Ramos (cell line): ENCODE data around the gene MCTP2.

Experiments
- in situ Hi-C: fragments of 300-500 bp; cut with MboI; formaldehyde crosslinking; loops from one replicate; pipeline ENCODE4 v1.14.3; 2022; ENCODE audit warnings: low sequenced_read_pairs; ENCODE audit not compliant: unreplicated experiment

The MCTP2 gene

DNA sequence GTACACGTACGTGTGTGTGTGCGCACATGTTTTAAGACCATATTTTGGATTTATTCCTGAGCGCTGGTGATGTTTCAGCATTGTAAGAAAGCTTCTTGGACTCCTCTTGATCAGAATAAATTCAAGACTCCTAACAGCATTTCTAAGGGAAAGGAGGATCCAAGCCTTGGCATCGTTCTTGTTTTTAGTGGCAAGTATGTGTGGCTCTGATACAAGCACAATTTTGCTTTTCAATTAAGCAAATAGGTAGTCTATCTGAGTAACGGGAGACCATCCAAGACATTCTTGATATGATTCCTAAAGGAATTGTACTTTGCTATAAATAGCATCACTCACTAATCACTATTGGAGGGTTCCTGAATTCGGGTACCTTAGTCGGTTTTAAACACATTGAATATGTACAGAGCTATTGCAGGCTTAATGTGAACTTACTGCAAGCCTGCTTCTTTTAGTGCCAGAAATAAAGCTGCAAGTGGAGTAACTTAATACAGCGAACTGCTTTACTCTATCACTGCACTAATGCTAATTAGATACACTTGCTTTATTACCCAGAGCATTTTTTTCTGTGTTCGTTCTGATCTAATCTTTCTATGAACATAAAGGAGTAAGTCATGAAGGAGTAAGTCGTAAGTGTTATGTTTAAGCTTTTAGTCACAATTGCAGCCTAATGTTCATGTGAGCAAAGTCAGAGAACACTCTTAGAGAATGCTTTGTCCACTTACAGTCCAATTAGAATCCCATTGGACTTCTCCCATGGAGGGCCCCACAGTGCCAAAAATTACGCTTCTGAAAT is 186.3 kb downstream of the MCTP2 start:
- in situ Hi-C loops = no loop called here

GRCh38 chr15:94421706-94422105 is 190.3 kb downstream of the MCTP2 start:
- in situ Hi-C loops = no loop called here

DNA sequence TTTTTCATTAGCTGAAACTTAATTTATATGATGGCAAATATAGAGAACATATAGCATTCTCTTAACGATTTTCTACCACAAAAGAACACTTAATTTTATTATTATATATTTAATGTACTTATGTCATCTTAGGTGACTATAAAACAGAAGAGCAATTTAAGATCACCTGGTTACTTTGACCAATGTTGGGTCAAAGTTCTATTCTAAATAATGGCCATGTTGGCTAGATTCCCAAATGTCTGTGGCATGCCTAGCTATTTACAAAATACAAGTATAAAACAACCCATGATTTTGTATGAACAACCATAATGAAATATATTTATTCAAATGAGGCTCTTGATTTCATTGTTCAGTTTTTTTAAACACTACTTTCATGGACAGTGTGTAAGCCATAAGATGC is 200.9 kb downstream of the MCTP2 start:
- in situ Hi-C loops = no loop called here

DNA sequence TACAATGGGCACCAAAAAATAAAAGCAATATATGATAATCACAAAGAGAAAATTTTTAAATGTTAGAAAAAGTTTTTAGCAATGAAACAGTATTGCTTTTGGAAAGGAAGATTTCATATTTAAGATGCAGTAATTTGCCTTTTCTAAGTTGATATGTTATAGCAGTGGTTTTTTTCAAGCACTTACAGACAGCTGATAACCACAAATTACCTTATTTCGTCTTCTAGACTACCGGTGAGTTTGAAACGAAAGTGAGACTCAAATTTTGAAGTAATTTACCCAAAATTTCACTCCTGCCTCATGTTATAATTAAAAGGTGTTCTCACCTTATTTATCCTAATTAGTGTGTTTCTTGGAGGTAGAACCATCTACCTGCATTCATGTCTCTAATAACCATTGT is 207.8 kb downstream of the MCTP2 start:
- in situ Hi-C loops = no loop called here

DNA sequence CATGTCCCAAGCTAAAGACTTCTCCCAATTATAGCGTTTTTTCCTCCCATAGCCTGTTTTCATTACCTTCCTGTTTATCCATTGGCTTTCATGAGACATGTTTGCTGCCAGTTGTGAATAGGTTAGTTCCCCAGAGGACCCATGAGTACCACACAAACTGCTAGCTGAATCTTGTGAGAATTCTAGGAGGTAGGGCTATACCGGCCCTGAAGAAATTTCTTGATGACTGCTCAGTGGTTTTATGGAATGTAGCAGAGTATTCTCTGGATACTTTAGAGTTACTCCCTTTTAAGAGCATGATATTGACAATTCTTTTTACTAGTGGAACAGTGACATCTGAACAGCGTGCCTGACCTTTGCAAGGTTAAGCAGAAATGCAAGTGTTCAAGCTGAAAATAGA is 210.4 kb downstream of the MCTP2 start:
- in situ Hi-C loops = no loop called here

DNA sequence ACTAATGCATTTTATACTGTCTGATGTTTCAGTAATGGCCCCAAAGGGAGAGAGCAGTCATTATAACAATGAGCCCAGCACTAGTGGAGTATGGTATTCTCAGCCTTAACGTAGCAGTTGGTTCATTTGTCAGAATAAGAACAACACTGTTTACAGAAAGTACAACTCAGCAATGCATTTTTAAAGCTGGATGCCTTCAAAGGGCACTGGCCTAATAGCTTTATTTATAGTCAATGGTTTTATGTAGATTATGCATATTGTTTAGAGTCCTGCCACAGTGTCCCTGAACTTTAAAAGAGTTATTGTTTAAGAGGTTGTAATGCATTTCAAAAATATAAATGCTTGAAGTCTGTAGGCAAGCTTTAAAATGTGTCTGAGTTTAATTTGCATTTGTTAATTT is 211.1 kb downstream of the MCTP2 start:
- in situ Hi-C loops = no loop called here

DNA sequence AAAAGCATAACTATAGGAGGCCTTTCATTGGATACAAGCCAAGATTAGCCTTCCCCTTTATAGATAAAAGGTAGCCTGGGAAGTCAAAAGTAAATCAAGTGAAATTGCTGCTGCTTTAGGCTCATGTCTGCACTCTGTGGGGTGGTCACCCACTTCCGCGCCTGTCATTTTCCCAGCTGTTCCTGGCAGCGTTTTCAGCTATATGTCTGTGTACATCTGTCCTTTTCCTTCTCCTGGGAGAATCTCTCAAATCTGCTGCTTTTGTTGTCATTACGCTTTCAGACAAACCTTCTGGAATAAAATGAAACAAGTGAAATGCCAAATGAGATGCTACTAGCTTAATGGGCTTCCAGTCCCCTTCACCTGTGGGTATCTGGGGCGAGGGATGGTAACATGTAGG is 211.8 kb downstream of the MCTP2 start:
- in situ Hi-C loops = no loop called here

DNA sequence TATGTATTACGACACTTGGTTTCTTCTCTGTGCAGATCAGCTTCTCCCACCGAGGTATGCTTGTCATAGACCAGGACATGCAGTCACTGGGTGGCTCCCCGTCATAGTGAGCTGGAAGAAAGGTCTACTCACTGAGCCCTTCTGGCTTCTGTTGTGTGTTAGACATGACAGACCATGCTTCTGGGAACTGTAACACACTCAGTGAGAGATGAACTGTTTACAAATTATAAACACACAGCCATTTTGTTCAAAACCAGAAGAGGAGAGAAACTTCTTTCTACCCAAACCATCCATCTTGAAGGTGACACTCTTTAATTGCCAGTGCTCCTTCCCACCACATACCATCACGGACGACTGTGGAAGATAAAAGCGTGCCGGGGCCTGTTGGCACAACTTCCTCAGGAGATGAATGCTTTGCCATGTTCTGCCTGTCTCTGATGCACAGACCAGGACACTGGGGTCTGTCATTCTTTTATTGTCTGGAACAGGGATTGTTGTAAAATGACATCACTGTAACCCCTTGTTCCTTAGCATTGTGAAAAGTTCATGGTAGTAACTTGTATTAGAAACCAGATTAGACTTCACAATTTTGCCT is 214.3 kb downstream of the MCTP2 start:
- in situ Hi-C loops = no loop called here

GRCh38 chr15:94446441-94446840 is 215.1 kb downstream of the MCTP2 start:
- in situ Hi-C loops = no loop called here

DNA sequence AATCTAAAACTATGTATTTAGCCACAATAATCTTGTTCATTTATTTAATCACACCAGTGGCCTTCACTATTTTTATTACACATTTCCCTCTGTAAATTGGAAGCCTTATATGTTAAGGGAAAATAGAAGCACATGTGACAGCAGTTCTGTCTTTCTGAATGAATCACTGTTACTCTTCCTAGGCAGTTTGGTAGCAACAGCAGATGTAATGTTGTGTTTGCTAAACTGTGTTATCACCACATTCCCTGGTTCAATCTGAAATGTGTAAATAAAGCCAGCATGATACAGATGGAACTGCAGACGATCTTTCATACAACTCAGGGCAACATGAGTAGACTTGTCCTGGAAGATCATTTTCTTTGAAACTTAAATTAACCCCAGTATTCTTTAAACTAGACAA is 220.1 kb downstream of the MCTP2 start:
- in situ Hi-C loops = no loop called here

DNA sequence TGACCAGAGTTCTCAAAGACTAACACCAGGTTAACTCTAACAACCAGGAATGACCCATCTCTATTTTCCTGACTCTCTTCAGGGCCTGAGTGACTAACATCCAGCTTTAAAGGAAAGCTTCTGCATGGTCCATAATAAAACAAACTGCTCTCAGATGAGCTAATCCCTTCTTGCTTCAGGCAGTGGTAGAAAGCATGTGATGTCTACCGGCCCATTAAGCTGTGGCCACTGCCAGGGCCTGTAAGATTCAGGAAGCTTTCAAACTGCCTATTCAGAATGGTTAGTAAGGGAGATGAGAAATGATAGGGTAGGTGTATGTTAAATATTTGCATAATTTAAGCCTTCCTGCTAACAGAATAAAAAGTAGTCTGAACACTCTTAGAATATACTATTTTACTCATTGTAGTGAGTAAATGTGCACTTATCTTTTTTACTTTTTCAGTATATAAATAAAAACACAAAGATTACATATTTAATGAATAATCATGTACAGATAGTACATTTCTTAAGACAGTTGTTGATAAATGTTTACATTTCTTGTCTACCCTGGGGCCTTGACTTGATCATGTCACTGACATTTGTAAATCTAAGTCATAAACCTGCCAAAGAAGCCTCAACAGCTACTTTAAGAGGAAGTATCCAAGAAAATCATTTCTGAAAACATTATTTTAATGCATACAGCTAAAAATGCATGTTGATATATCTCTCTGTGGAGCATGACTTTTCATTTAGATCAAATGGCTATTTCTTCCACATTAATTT is 222.0 kb downstream of the MCTP2 start:
- in situ Hi-C loops = no loop called here

DNA sequence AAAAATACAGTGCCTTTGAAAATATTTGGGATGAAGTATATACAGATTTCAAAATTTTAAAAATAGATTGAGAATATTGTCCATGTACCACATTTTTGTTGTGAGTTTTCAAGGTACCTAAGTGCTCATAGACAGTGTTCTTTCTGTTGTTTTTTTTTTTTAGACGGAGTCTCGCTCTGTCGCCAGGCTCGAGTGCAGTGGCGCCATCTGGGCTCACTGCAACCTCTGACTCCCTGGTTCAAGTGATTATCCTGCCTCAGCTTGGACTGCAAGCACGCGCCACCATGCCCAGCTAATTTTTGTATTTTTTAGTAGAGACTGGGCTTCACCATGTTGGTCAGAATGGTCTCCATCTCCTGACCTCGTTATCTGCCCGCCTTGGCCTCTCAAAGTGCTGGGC is 223.9 kb downstream of the MCTP2 start:
- in situ Hi-C loops = no loop called here

DNA sequence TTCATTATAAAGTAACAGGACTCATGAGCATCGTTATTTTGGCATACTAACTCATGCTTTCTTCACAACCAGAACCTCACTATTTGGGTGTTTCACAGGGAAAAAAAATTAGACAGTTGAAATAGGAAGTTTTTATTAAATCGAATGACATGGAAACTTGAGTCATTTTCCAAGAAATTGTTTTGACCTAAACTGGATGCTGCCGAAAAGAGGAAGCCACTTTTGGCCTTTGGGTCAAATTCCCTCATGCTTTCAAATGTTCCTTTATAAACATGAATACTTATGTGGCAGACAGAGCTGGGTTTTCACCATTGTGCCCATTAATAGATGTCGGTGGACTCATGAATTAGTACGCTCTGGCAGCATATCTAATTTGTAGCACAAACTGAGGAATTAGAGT is 224.9 kb downstream of the MCTP2 start:
- in situ Hi-C loops = no loop called here

DNA sequence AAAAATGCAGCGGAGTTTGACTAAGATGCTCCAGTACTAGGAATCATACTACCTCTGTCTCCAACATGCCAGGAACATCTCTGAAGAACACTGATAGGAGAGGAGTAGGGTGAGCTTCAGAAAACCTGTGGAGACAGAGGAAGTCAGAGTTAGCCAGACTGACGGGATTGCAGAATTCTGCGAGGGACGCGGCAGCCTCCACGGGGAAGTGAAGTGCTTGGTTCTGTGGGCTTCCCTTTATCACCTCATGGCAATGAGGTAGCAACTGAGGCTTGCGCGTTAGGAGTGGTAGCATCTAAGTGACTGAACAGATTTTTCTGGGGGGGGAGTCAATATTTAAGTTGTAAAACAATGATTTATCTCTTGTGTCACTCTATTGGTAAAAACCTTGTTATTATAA is 226.3 kb downstream of the MCTP2 start:
- in situ Hi-C loops = no loop called here

- in situ Hi-C loops = no loop called here
Measured at GRCh38 chr15:94460624-94461023, 229.3 kb downstream of the MCTP2 start.

- in situ Hi-C loops = no loop called here
Measured at GRCh38 chr15:94467034-94467433, 235.7 kb downstream of the MCTP2 start.

DNA sequence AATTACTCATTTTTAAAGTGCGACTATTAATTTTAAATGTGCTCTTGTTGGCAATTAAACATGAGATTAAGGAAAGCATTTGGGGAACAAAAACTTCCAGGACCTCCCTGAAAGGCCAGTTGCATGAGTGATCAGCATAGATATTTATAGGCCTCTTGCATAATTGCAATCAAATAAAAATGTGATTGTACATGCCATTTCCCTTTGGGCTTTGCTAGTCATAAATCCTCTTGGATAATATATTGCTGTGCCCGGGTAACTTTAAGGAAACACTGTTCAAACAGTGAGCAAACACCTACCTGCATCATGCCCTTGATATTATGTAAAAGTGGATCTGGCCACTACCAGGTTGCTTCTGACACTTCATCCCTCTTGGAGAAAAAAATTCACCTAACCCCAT is 239.1 kb downstream of the MCTP2 start:
- in situ Hi-C loops = no loop called here

DNA sequence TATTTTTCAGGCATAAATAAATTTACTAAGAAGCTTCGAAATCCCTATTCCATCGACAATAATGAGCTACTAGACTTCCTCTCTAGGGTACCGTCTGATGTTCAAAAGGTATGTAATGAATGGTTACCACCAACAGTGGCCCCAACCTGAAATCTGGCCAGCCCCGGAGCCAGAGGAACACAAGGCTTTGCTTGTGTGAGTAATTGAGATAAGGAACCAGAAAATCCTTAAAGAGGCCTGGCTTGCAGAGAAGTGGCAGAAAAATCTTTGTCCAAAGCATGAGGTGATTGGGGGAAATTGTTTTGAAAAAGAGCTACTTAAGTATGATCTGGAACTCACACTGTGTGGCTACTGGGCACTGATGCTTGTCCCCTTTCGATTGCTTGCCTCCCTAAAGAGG is 245.3 kb downstream of the MCTP2 start:
- in situ Hi-C loops = no loop called here

- in situ Hi-C loops = no loop called here
Measured at GRCh38 chr15:94477913-94478553, 246.7 kb downstream of the MCTP2 start.

- in situ Hi-C loops = no loop called here
Measured at GRCh38 chr15:94478763-94479162, 247.4 kb downstream of the MCTP2 start.

DNA sequence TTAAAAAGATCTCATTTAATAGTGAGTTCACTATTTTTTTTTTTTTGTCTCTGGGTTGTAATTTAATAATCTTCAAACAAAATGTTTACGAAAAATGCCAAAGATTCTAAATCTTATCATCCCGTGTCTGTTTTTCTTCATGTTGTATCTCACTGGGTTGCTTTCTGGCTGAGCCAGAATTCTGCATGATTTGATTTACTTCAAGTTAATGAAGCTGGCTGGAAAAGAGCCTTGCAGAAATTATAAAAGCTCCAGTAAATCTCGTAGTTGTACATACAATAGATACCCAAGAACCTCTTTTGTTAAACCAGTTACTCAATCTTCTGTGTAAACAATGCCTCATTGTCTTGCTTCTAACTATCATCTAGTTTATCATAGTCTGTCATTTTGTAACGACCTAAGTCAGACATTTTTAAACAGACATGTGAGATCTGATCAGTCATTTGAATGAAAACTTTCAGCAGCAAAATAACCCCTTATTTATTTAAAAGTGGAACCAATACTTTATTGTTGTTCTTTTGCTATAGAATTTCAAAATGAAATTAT is 249.0 kb downstream of the MCTP2 start:
- in situ Hi-C loops = no loop called here
